NB4 (cell line): ENCODE results near the gene CATSPER4.

ENCODE experiments used
- CTCF ChIP-seq: IDR thresholded peaks from one replicate; pipeline ENCODE4 v1.5.1; 2012; ENCODE audit warnings: low read depth, low read length
- POLR2A ChIP-seq: IDR thresholded peaks from 2 replicates; pipeline ENCODE4 v1.6.1; 2011; ENCODE audit warnings: mild to moderate bottlenecking; ENCODE audit not compliant: insufficient read length; ENCODE audit errors: extremely low read depth

DNA sequence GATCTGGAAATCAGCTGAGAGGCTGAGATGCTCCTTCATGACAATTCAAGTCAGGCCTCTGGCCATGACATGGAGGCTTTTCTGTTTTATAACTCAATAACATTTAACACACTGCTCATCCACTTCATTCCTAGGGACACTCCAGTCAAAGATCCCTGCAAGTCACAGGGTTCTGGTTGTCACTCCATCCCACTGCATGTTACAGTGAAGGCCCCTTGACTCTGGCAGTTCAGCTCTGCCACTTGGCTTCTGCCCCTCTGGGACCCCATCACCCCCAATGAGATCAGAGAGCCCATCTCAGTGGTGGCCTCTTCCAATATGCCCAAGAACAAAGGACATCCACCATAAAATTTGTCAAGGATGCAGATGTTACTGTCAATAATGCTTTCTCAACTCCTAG, 41.5 kb upstream of the CATSPER4 start:
- TF ChIP-seq CTCF (no peak), POLR2A (no peak)
